ENCODE results near the gene SLC9A1. TPM values are rescaled to one million over a fixed set of nuclear protein-coding genes. Genes with fewer than 3 reads are reported as not detected.

The SLC9A1 gene
- polyA plus RNA-seq, 3 donors: 4.5 to 14.2 (median 4.6) TPM

GRCh38 chr1:27084107-27084506, 70.8 kb downstream of the SLC9A1 start:
- no peak overlapping the region for H3K27ac ChIP-seq (ENCODE audit: low read depth in 1 of 2, low read length in 2 of 2)
- Mint-ChIP-seq H3K9me3 (peaks cover 0 to 18% (median 9%) of the 10 kb centered on the region in 7 donors), H3K27ac (no peak overlapping the region), H3K4me1 (peaks cover 2% of the 10 kb centered on the region), H3K27me3 (ENCODE audit: low read depth in 3 of 3) (peaks cover 2 to 3% (median 2%) of the 10 kb centered on the region in 3 donors), H3K36me3 (no peaks in the 10 kb centered on the region), H3K4me3 (no peak overlapping the region)
- no peak for TF ChIP-seq CTCF (IDR thresholded peaks at IDR 0.05)
- H2AFZ ChIP-seq (ENCODE audit: insufficient read depth, low read depth, low read length, poor library complexity, severe bottlenecking): no peak overlapping the region
- H3K79me2 ChIP-seq (ENCODE audit: insufficient read depth, low read length): no peaks in the 10 kb centered on the region
- no peaks in the 10 kb centered on the region for H3K27me3 ChIP-seq (ENCODE audit: control insufficient read depth in 2 of 2, insufficient read depth in 2 of 2, low read length in 2 of 2)
- no peaks in the 10 kb centered on the region for H3K36me3 ChIP-seq (replicated peaks in 1 of 2; ENCODE audit: control insufficient read depth in 1 of 2, insufficient read depth in 2 of 2, low read length in 2 of 2)
- H3K4me2 ChIP-seq (replicated peaks; ENCODE audit: extremely low read depth, low read length, poor library complexity, severe bottlenecking): no peak overlapping the region
- no peaks in the 10 kb centered on the region for H3K4me1 ChIP-seq (ENCODE audit: control insufficient read depth in 1 of 2, insufficient read depth in 2 of 2, low read length in 2 of 2)
- DNase-seq: no peak
- 88% methylated on average over 3 of the region's 4 CpGs for WGBS (ENCODE audit: insufficient coverage)
- H4K20me1 ChIP-seq (ENCODE audit: insufficient read depth, low read length): no peaks in the 10 kb centered on the region
- peaks cover 0 to 4% of the 10 kb centered on the region in 2 donors for H3K9me3 ChIP-seq (replicated peaks in 1 of 2; ENCODE audit: control insufficient read depth in 1 of 2, insufficient read depth in 1 of 2, low read length in 2 of 2)
- H3K4me3 ChIP-seq (replicated peaks in 1 of 3; ENCODE audit: low read depth in 2 of 3, low read length in 3 of 3): no peak overlapping the region
- no peak overlapping the region for H3K9ac ChIP-seq (ENCODE audit: insufficient read depth, low read length, poor library complexity, severe bottlenecking)
- intact Hi-C loops (cut with micrococcal nuclease): loop anchor here in 1 of 2 donors (10.0 kb wide), 1 partner anchor 109 kb away; no protein-coding TSS in a partner anchor

GRCh38 chr1:27077968-27078367, 77.0 kb downstream of the SLC9A1 start:
- Histone ChIP-seq H3K9me3 (replicated peaks in 1 of 2; ENCODE audit: control insufficient read depth in 1 of 2, insufficient read depth in 1 of 2, low read length in 2 of 2) (no peaks in the 10 kb centered on the region), H2AFZ (ENCODE audit: insufficient read depth, low read depth, low read length, poor library complexity, severe bottlenecking) (no peak overlapping the region), H3K4me2 (replicated peaks; ENCODE audit: extremely low read depth, low read length, poor library complexity, severe bottlenecking) (no peak overlapping the region), H3K27me3 (ENCODE audit: control insufficient read depth in 2 of 2, insufficient read depth in 2 of 2, low read length in 2 of 2) (no peaks in the 10 kb centered on the region), H3K4me1 (ENCODE audit: control insufficient read depth in 1 of 2, insufficient read depth in 2 of 2, low read length in 2 of 2) (no peaks in the 10 kb centered on the region), H3K4me3 (replicated peaks in 1 of 3; ENCODE audit: low read depth in 2 of 3, low read length in 3 of 3) (no peak overlapping the region), H4K20me1 (ENCODE audit: insufficient read depth, low read length) (no peaks in the 10 kb centered on the region), H3K36me3 (replicated peaks in 1 of 2; ENCODE audit: control insufficient read depth in 1 of 2, insufficient read depth in 2 of 2, low read length in 2 of 2) (no peaks in the 10 kb centered on the region), H3K79me2 (ENCODE audit: insufficient read depth, low read length) (no peaks in the 10 kb centered on the region), H3K9ac (ENCODE audit: insufficient read depth, low read length, poor library complexity, severe bottlenecking) (no peak overlapping the region), H3K27ac (ENCODE audit: low read depth in 1 of 2, low read length in 2 of 2) (no peak overlapping the region)
- Mint-ChIP-seq H3K36me3 (no peaks in the 10 kb centered on the region), H3K27me3 (ENCODE audit: low read depth in 3 of 3) (peaks cover 2 to 8% (median 3%) of the 10 kb centered on the region in 3 donors), H3K27ac (no peak overlapping the region), H3K9me3 (peaks cover 0 to 13% (median 6%) of the 10 kb centered on the region in 7 donors), H3K4me1 (peaks cover 4% of the 10 kb centered on the region), H3K4me3 (no peak overlapping the region)
- intact Hi-C loops (cut with micrococcal nuclease): no loop called here
- no peak for DNase-seq
- TF ChIP-seq CTCF (IDR thresholded peaks at IDR 0.05): no peak
- WGBS (ENCODE audit: insufficient coverage): no CpG with 5 or more reads among the region's 7 CpGs
